GM19455 (cell line): ENCODE results near the gene TCEAL3.
"Not testable (repeated sequence)": the region's sequence is repeated elsewhere in the genome, so short reads cannot be mapped to it uniquely, and the experiment has no call there.

ENCODE experiments used
- ATAC-seq: cut with Tn5 transposase; IDR thresholded peaks from one replicate; pipeline ENCODE4 v1.9.1; 2021; ENCODE audit not compliant: unreplicated experiment

Gene TCEAL3

GRCh38 chrX:103624111-103624510 lies 16.3 kb downstream of the TCEAL3 start:
- ATAC-seq: no peak

- ATAC-seq: no peak
These were observed 19.1 kb downstream of the TCEAL3 start for GRCh38 chrX:103626855-103627254.

GRCh38 chrX:103628386-103629317 lies 20.9 kb downstream of the TCEAL3 start, which contains the start of gene TCEAL1:
TCEAL1 (plus strand) TSS chrX:103628975; CDS start chrX:103629917, 942 bp downstream.
- peak; percentile 63 for ATAC-seq

- no peak for ATAC-seq
These were observed 21.8 kb downstream of the TCEAL3 start for GRCh38 chrX:103629318-103630170.

GRCh38 chrX:103630171-103630511 lies 22.4 kb downstream of the TCEAL3 start:
- ATAC-seq: no peak

- ATAC-seq: no peak
These were observed 23.4 kb downstream of the TCEAL3 start for GRCh38 chrX:103631145-103631544.

- ATAC-seq: no peak
These were observed 27.7 kb downstream of the TCEAL3 start for GRCh38 chrX:103635436-103635835.

- no peak for ATAC-seq
These were observed 30.0 kb downstream of the TCEAL3 start for GRCh38 chrX:103637604-103638338.

GRCh38 chrX:103638479-103639346 lies 30.9 kb downstream of the TCEAL3 start:
- ATAC-seq: not testable (repeated sequence)

GRCh38 chrX:103640401-103641155 lies 32.8 kb downstream of the TCEAL3 start:
- ATAC-seq: no peak

GRCh38 chrX:103644125-103644524 lies 36.4 kb downstream of the TCEAL3 start:
- no peak for ATAC-seq

GRCh38 chrX:103647630-103648029 lies 39.9 kb downstream of the TCEAL3 start:
- ATAC-seq: no peak

- no peak for ATAC-seq
These were observed 43.5 kb downstream of the TCEAL3 start for GRCh38 chrX:103651151-103651773.

- not testable (repeated sequence) for ATAC-seq
These were observed 47.7 kb downstream of the TCEAL3 start for GRCh38 chrX:103655230-103656000.

- ATAC-seq: no peak
These were observed 48.9 kb downstream of the TCEAL3 start for GRCh38 chrX:103656617-103657016.

GRCh38 chrX:103657066-103657465 lies 49.3 kb downstream of the TCEAL3 start:
- not testable (repeated sequence) for ATAC-seq

GRCh38 chrX:103658681-103659433 lies 51.1 kb downstream of the TCEAL3 start:
- ATAC-seq: no peak
